Posterior vena cava (tissue), 2 donors: ENCODE measurements around the gene HPSE2. TPM values are rescaled to one million over a fixed set of nuclear protein-coding genes. Genes with fewer than 3 reads are reported as not detected.
"Not testable (repeated sequence)": the region's sequence is repeated elsewhere in the genome, so short reads cannot be mapped to it uniquely, and the experiment has no call there.

Experiments used
- DNase-seq: peaks from one replicate; pipeline ENCODE4 v3.0.0-alpha.2; 2020; ENCODE audit warnings: low spot score
- intact Hi-C, 2 donors: fragments of 100-400 bp; cut with DNase I; formaldehyde crosslinking; loops; one replicate each; pipeline versions ENCODE4 v1.14.1 to v1.14.2; 2022 to 2023
- total RNA-seq, 2 donors: library from RNA; stranded (reverse); fragmentation: NEBNext Ultra II Directional; extraction: Animal tissue kit (Norgen Biotek cat#: 25700); gene quantifications; one replicate each; pipeline ENCODE4 v1.2.1, GENCODE V29; 2021
- donor health status: DM: yes; HTN: yes; CAD: no.
- donor health status: DM: yes; HTN: yes; CAD: no.

HPSE2 gene
- total RNA-seq, 2 donors from 2014 or later: 0.14 TPM; not detected in 1

GRCh38 chr10:99172128-99172738, 63.4 kb downstream of the HPSE2 start:
- intact Hi-C loops: no loop called here

GRCh38 chr10:99170116-99170675, 65.5 kb downstream of the HPSE2 start:
- no peak for DNase-seq
- intact Hi-C loops: no loop called here

More at GRCh38 chr10:99172128-99172738, 63.4 kb downstream of the HPSE2 start:
- no peak for DNase-seq

GRCh38 chr10:99161165-99161564, 74.5 kb downstream of the HPSE2 start:
- intact Hi-C loops: no loop called here
- DNase-seq: no peak

GRCh38 chr10:99143651-99144050, 92.0 kb downstream of the HPSE2 start:
- intact Hi-C loops: no loop called here
- no peak for DNase-seq

GRCh38 chr10:99143011-99143410, 92.6 kb downstream of the HPSE2 start:
- no peak for DNase-seq
- intact Hi-C loops: no loop called here

GRCh38 chr10:99132897-99133296, 102.8 kb downstream of the HPSE2 start:
- intact Hi-C loops, DNase-seq: not testable (repeated sequence)

- no peak for DNase-seq
- intact Hi-C loops: no loop called here
Measured at GRCh38 chr10:99125879-99126278, 109.8 kb downstream of the HPSE2 start.

- intact Hi-C loops: no loop called here
- no peak for DNase-seq
Measured at GRCh38 chr10:99124376-99124775, 111.3 kb downstream of the HPSE2 start.

- intact Hi-C loops: no loop called here
- no peak for DNase-seq
Measured at GRCh38 chr10:99123851-99124250, 111.8 kb downstream of the HPSE2 start.

- no peak for DNase-seq
- intact Hi-C loops: no loop called here
Measured at GRCh38 chr10:99123336-99123735, 112.3 kb downstream of the HPSE2 start.

- DNase-seq: no peak
- intact Hi-C loops: no loop called here
Measured at GRCh38 chr10:99119258-99119748, 116.3 kb downstream of the HPSE2 start.

GRCh38 chr10:99115703-99116102, 119.9 kb downstream of the HPSE2 start:
- intact Hi-C loops: no loop called here
- DNase-seq: no peak

- intact Hi-C loops: no loop called here
- DNase-seq: no peak
Measured at GRCh38 chr10:99085358-99085757, 150.3 kb downstream of the HPSE2 start.

- DNase-seq: no peak
- intact Hi-C loops: no loop called here
Measured at GRCh38 chr10:99084161-99084560, 151.5 kb downstream of the HPSE2 start.

GRCh38 chr10:99080275-99080945, 155.2 kb downstream of the HPSE2 start:
- intact Hi-C loops: no loop called here
- DNase-seq: no peak

GRCh38 chr10:99062591-99062990, 173.1 kb downstream of the HPSE2 start:
- intact Hi-C loops: no loop called here

GRCh38 chr10:99058762-99059161, 176.9 kb downstream of the HPSE2 start:
- DNase-seq: no peak
- intact Hi-C loops: no loop called here

More at GRCh38 chr10:99062591-99062990, 173.1 kb downstream of the HPSE2 start:
- DNase-seq: no peak

GRCh38 chr10:99057936-99058690, 177.5 kb downstream of the HPSE2 start:
- DNase-seq: no peak
- intact Hi-C loops: no loop called here

GRCh38 chr10:99045671-99046070, 190.0 kb downstream of the HPSE2 start:
- DNase-seq: no peak
- intact Hi-C loops: no loop called here
